Dermis microvascular lymphatic vessel endothelial cell (primary cell): ENCODE data around the gene FGGY. TPM values are rescaled to one million over a fixed set of nuclear protein-coding genes. Genes with fewer than 3 reads are reported as not detected.
"Not testable (repeated sequence)": the region's sequence is repeated elsewhere in the genome, so short reads cannot be mapped to it uniquely, and the experiment has no call there.

Experiments used
- DNase-seq, 2 donors: peaks; one replicate each; pipeline versions ENCODE4 v3.0.0 to v3.0.0-alpha.2; 2010; ENCODE audit warnings: low read depth in 2 of 2
- total RNA-seq: library from RNA; depleted of rRNA; stranded (reverse); fragments of >200 nt; gene quantifications from 2 replicates; pipeline ENCODE4 v1.2.1, GENCODE V29; 2014

FGGY gene
- total RNA-seq, 1 donor from 2014 or later = 8.5 TPM

DNA sequence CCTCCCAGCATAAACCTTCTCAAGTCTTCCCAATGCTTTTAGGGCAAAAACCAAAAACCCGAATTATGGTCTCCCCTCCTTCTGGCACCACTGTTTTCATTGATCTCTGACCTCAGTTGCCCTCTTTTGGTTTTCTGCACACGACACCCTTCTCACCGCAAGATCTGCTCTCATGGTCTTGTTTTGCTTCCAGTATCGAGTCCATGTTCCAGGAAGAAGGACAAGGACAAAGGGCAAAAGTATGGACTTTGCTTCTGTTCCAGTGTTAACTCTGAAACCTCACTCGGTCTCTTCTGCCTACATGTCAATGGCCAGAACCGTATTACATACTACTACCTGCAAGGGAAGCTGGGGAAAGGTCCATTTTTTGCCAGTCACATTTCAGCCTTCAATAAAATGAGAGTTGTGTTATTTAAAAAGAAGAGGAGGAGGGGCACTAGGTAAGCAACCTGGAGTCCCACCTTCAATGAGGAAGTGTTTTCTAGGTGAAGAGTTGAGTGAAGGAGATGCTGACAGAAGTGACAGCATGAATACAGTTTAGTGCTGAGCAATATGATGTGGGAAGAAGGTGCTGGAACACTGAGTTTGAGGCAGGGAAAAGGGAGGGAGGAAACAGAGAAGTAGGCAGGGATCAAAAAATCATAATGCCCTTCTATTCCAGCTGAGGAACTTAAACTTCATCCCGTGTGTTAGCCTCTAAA lies 183.4 kb downstream of the FGGY start:
- DNase-seq = no peak

DNA sequence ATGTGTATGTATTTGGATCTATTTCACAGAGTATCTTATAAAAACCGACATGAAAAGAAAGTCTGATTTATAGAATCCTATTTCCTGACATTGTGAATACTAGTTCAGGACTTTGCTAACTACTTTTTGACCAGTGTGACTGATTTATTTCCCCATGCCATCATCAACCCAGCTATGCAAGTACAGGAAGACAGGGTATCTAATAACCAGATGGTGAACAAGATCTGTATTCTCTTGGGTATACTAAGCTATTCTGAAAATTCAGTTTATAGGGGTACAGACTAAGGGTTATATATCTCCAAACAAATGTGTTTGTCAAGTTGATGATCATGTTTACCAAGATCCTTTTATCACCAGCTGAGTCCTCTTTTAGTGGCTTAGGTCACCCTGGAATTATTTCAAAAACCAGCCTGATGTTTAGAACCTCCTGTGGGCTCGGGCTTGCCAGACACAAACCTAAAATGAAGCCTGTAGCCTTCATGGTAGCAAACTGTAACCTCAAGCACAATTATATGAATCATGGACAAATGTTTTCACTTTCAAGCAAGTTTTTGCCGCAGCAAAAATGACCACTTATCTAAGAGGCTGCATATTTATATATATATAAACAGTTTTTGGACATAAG lies 185.1 kb downstream of the FGGY start:
- no peak for DNase-seq

DNA sequence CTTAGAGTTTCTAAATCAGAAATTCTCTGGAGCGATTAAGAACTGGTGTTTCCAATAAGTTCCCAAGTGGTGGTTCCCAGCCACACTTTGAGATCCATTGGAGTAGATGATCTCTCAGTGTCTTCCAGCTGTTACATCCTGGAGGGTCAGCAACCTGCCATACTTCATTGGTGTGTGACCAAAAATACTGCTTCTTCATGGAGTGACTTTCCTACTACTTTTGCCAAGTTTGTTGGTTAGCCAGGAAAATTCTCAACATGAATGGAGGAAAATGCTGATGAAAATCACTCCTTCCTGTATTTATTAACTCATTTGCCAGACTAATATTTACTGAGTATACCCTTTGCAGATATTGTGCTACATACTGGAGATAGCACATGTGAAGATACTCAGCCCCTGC lies 186.1 kb downstream of the FGGY start:
- peak; percentile 11 to 12 for DNase-seq

DNA sequence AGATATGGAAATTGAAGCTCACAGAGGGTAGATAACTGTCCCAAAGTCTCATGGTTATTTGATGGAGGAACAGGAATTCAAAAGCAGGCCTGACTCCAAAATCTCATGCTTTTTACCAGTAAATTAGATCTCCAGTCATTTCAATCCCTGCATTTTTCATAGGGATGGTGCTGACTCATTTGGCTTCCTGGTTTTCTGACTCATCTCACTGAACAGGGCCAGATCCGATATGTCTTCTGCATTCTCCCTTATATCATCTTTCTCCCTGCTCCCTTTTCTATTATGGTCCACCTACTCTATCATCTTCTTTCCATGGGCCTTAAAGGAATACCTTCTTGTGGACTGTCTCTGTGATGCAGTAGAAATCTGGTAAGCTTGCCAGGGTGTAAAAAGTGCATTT lies 187.2 kb downstream of the FGGY start:
- DNase-seq = peak; percentile 59 to 86

DNA sequence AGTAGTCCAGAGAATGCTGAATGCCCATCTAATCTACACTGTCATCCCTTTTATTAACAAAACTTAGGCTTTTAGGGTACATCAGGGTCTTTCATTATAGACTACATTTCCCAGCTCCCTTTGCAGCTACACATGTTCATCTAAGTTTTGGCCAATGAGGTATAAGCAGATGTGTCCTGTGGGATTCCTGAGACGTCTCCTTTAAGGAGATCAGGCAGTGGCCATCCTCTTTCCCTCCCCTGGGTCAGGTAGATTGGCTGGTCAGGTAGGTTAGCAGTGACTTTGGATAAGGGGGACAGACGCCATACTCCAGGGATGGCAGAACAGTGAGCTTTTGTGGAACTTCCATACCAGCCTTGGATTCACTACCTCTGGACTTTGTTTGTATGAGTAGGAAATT lies 188.3 kb downstream of the FGGY start:
- no peak for DNase-seq

DNA sequence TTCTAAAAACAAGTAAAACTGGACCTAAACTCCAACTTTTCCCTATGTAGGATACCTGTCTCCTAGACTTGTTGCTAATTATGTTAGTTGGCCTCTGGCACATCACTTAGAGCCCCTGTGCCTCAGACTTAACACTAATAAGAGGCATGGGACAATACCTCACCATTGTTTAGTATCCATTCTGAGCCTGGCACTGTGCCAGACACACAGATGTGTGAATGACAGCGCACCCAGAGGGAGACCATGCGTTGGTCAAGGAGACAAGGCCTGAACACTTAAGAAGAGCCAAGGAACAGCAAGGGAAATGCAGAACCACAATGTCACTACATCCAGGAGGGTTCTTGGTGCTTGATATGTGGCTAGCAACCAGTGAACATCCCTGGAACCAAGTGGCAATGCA lies 189.1 kb downstream of the FGGY start:
- peak in 1 of 2 donors; percentile 28 for DNase-seq

DNA sequence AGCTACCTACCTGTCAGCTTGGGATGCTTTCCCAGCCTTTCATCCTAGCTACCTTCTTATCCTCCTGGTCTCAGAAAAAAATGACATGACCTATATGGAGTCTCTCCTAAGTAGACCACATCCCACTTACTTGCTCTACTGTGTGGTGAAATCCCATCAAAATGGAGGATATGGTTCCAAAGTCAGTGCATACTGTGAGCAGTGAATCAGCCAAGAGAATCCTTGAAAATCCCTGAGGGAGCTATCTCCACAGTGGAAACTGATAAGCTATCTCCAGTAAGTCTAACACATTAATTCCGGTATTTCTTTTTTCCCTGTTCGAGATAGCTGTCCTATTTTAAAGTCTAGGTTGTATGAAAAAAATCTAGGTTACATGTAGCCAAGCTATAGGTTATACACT lies 189.7 kb downstream of the FGGY start:
- no peak for DNase-seq

DNA sequence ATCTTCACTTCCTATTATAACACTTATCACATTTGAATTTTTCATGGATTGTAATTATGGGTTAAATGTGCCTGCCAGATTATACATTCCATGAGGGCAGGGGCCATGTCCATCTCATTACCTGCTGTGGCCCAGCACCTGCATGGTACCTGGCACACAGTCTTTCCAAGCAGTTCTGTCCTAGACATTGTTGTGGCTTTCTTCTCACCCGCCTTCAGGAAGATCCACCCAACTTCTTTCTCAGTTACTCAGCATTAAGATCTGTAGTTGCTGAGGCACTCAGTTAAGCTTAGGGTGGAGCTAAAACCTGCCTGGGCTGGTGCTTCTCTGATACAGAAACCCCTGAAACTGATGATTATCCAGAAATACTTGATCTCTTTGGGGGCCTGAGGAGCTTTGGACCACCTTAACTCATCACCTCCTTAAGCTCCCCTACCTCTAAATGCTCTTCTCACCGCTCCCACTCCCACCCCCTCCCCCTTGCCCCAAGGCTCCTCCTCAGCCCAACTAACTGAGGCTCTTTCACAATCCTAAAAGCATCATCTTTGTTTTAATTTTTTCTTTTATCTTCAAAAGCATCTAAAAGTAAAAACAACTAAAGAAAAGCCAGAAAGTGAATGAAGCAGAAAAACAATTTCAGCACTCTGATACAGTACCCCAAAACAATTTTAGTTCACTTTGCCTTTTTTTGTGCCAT lies 190.6 kb downstream of the FGGY start:
- no peak for DNase-seq

DNA sequence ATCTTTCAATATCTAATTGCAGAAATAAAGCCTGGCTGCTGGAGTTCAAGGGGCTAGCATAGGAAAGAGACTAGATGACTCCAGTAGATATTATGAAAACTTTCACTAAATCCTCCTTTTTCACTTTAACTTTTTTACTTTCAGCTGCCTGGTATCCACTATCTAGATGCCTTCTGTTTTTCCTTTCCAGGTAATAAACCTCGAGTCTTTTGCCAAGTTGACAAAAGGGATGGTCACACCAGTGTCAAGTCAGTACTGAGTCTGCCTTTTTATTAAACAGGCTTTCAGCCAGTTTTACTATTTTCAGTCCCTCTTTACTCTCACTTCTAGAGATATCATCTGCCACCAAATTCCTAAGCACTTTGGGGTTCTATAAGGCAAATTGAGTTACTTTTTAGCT lies 195.6 kb downstream of the FGGY start:
- no peak for DNase-seq

DNA sequence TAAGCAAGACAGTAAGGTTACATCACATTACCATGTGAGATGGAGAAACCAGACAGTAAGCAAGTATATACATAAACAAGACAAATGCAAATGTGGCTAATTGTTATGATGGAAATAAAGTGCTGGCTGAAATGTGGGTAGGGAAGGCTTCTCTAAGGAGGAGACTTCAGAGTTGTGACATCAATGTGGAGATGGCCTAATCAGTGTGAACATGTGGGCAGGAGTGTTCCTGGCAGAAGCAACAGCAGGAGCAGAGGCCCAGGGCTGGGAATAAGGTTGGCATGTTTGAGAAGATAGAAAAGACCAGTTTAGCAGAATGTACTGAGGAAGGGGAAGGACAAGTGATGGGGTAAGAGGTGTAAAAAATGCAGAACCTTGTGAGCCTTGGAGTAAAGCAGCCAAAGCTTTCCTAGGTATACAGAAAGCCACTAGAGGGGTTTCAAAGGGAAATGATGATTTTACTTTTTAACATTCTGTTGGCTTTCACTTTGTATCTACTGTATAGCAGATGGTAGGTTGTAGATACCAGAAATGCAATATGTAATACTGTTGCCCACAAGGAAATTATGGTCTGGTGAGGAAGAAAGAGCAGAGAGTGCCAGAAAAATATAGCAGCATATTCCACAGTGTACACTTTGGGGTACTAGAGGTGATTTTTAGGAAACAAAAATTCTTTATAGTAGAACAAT lies 197.4 kb downstream of the FGGY start:
- no peak for DNase-seq

DNA sequence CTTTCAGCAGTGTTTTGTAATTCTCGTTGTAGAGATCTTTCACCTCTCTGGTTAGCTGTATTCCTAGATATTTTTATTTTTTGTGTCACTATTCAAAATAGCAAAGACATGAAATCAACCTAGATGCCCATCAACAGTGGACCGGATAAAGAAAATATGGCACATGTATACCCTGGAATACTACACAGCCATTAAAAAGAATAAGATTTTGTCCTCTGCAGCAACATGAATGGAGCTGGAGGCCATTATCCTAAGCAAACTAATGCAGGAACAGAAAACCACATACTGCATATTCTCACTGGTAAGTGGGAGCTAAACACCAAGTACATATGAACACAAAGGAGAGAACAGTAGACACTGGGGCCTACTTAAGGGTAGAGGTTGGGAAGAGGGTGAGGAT lies 199.3 kb downstream of the FGGY start:
- DNase-seq = not testable (repeated sequence)

DNA sequence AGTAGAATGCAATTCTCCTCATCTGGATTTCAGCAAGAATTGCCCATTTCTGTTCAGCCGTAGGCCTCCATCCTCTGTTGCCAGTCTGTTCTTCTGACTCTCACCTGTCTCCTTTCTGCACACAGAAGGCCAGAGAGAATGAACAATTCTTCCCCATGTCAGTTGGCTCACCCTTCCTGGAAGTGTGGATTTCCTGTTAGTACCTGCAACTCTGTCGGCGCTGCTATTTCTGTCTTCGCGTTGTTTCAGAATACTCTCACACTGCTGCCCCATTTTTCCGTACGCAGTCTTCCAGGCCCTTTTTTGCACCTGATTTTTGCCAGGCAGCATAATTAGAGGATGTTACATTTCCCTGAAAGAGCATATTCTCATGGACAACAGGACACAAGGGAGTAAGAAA lies 200.7 kb downstream of the FGGY start:
- DNase-seq = peak; percentile 18 to 43

DNA sequence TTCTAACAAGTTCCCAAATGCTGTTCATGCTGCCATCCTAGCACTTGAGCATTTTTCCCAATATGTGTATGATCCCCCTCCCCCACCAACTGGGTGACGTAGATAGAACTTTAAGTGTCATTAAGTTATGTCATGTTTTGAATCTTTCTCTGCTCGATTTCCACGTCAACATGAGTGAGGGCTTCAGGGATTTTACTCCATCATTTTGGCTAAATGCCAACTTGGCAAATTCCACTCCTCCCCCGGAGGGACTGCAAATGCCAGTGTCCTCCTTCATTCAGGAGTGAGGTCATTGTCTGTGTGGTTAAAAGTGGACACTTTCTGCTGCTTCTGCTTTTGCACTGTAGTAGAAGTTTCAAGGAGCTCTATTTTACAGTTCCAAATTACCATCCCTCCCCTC lies 201.7 kb downstream of the FGGY start:
- peak; percentile 23 to 44 for DNase-seq

DNA sequence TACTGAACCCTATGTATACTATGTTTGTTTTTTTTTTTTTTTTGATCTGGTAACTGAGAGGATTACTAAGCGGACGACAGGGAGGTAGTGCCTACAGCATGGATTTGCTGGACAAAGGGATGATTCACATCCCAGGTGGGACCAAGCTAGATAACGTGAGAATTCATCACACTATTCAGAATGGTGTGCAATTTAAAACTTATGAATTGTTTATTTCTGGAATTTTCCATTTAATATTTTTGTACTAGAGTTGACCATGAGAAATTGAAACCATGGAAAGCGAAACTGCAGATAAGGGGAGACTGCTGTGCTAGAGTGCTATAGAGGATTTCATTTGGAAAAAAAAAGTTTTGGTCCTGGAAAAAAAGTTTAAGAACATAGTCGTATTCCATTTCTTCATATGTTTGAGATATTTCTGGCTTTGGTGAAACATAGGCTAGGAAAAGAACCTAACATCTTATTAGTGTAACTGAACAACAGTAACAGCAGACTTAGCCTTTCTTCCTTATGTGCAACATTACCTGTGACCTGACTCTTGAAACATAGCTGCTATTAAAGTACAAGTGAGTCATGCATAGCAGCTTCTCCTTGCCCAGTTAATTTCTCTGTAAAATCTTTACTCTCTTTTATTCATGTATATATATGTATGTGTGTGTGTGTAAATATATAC lies 202.5 kb downstream of the FGGY start:
- DNase-seq = peak; percentile 54

DNA sequence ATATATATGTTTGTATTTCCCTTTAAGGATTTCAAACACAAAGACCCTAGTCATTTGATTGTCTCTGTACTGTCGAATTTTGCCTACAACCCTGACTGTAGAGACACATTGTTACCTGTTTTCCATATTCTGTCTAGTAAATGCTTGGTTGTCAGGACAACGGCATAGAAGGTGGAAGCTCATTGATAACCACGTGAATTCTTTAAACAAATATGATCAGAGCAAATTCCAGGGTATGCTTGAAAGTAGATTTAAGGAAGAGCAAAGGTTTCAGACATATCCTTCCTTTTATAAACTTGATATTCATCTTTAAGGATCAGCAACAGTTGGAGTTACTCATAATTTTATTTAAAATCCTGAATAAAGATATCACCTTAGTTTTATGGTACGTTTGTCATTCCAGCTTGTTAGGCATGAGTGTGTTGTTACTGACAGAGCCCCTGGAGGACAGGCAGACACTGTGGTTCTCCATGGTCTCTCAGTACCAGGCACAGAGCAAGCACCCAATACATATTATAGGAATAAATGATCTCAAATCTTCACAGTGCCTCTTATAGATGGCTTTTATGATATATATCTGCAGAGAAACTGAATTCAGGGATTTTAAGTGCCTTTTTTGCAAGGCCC lies 203.2 kb downstream of the FGGY start:
- DNase-seq = peak in 1 of 2 donors; percentile 17

DNA sequence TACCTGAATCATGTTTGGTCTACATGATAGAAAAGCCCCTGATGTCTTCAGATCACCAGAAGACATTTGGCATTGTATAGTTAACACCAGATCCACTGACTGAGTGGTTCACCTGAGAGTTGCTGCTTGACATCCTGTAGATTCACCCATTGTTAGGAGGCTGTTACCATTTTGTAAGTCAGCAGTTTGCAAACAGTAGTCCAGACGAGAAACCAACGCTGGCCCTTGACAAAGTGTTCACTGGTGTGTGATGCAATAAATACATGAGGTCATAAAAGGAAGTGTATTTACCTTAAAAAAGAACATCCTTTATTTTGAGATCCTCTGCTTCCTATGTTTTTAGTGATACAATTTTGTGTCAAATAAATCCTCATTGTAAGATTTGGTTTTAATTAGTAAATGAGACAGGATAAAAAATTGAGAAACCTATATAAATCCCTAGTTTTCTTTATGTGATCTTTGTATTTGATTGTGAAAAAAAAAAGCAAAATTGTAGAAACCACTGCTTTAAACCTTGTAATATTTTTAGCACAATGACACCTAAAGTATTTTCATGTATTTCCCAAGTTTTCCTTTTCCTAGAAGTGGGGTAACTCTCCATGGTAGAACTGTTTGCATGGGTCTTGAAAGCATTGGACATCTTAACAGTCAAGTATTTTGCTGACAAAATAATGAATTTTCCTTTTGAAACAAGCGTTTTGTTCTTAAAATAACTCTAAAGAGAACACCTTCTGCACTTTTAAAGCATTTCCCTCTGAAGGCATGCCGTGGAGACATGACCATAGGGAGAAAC lies 204.3 kb downstream of the FGGY start:
- no peak for DNase-seq

DNA sequence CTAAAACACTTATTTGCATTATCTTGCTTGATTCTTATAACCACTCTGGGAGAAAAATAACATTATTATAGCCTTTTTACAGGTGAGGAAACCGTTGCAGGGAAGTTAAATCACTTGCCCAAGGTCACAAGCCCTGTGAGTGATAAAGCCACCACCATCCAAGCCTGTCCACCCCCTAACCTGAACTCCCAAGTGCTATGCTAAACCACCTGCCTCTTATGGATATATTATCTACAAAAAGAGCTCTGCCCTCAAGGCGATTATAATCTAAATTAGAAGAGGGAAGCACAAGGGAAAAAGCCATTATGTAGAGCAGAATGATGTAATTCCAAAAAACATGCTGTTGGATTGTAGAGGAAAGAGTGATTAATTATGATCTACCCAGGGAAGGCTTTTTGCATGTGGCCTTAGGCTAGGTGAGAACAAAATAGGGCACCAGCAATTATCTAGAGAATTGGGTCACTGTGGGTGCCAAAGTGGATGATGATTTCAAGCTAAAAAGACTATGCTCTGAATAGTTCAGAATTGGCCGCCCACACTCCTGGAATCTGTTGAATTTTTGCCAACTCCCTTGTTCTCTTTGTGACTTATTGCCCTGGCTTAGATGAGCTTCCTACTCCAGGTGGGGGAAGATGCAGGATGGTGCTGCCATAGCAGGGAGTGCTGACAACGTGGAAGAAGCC lies 205.3 kb downstream of the FGGY start:
- DNase-seq = no peak

DNA sequence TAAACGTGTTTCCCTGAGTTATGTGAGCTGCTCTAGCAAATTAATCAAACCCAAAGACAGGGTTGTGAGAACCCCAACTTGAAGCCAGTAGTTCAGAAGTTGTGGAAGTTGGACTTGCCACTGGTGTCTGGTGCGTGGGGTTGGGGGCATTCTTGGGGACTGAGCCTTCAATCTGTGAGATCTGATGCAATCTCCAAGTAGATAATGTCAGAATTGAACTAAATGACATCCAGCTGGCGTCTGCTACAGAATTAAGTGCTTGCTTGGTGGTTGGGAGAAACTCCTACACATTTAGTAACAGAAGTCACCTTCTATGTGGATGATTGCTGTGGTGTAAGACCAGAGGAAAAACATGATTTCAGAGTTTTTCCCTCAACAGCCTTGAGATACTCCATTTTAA lies 207.4 kb downstream of the FGGY start:
- DNase-seq = no peak

DNA sequence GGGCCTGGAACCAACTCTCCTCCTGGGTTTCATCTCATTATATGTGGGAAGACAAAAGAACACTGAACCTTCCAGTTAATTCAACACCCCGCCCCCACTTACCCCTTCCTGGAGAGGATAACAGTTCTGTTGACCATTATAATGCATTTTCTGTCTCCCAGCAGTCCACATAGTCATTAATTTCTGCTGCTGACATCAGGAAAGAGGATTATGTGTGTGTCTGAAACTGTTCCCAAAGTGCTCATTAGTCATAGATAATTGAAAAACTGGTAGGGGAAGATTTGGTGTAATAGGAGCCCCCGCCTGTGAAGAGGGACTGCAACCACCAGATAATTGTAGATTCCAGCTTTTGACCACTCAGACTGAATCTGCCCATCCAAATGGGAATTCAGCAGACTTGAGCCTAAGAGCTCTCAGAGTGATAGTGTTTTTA lies 208.7 kb downstream of the FGGY start:
- DNase-seq = no peak

DNA sequence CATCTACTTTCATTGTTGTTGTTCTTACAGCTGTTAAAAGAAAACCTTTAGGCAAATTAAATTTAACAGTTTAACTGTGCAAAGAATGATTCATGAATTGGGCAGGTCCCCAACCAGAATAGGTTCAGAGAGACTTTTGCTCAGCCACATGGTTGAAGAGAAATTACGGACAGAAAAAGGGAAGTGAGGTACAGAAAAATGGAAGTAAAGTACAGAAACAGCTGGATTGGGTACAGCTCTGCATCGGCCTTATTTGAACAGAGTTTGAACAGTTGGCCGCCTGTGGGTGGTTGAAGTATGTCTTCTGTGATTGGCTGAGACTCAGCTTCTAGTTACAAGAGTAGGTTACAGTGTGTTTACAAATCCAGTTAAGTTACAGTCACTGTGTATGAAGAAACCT lies 210.1 kb downstream of the FGGY start:
- no peak for DNase-seq
